Natural killer cell (primary cell): ENCODE measurements around the gene PLXNA4. TPM values are rescaled to one million over a fixed set of nuclear protein-coding genes. Genes with fewer than 3 reads are reported as not detected.

ENCODE experiments used
- ATAC-seq, 3 donors: fragments of 150-1000 bp in 2 of 3; fragments of 200-7000 bp in 1 of 3; cut with Tn5 transposase; 1 replicate in 1 of 3; 2 replicates in 2 of 3; pipeline ENCODE4 v1.10.0; 2021; ENCODE audit warnings: mild to moderate bottlenecking in 2 of 3, moderate library complexity in 2 of 3
- DNase-seq, 2 donors: peaks; one replicate each; pipeline versions ENCODE4 v3.0.0 to v3.0.0-alpha.2; 2013 to 2021; ENCODE audit warnings: mixed read lengths in 1 of 2
- H3K27ac ChIP-seq: one replicate; pipeline ENCODE4 v1.5.1; 2013; ENCODE audit warnings: mild to moderate bottlenecking, low read length
- H3K27me3 ChIP-seq: one replicate; pipeline ENCODE4 v1.6.1; 2013; ENCODE audit warnings: low read length; ENCODE audit not compliant: control insufficient read depth, insufficient read depth
- H3K36me3 ChIP-seq: one replicate; pipeline ENCODE4 v1.6.1; 2013; ENCODE audit warnings: low read length; ENCODE audit not compliant: control insufficient read depth, insufficient read depth
- H3K4me1 ChIP-seq: one replicate; pipeline ENCODE4 v1.6.1; 2013; ENCODE audit warnings: low read length; ENCODE audit not compliant: control insufficient read depth, insufficient read depth
- H3K4me3 ChIP-seq: one replicate; pipeline ENCODE4 v1.5.1; 2013; ENCODE audit warnings: low read length
- H3K9me3 ChIP-seq: one replicate; pipeline ENCODE4 v1.6.1; 2013; ENCODE audit warnings: low read length; ENCODE audit not compliant: control insufficient read depth, insufficient read depth
- H3K27ac Mint-ChIP-seq, 2 donors: one replicate each; pipeline ENCODE4 v1.8.0; 2022; ENCODE audit warnings: mild to moderate bottlenecking in 2 of 2, mixed read lengths in 2 of 2, moderate library complexity in 1 of 2
- H3K27me3 Mint-ChIP-seq, 2 donors: one replicate each; pipeline ENCODE4 v1.8.0; 2022; ENCODE audit warnings: low read depth in 2 of 2, mixed read lengths in 2 of 2
- H3K36me3 Mint-ChIP-seq: one replicate; pipeline ENCODE4 v1.8.0; 2022; ENCODE audit warnings: mixed read lengths
- H3K4me1 Mint-ChIP-seq, 2 donors: one replicate each; pipeline ENCODE4 v1.8.0; 2022; ENCODE audit warnings: mixed read lengths in 2 of 2
- H3K4me3 Mint-ChIP-seq: one replicate; pipeline ENCODE4 v1.8.0; 2022; ENCODE audit warnings: mild to moderate bottlenecking, moderate library complexity, mixed read lengths
- H3K9me3 Mint-ChIP-seq, 2 donors: one replicate each; pipeline ENCODE4 v1.8.0; 2022; ENCODE audit warnings: mixed read lengths in 2 of 2
- WGBS: methylation state at CpG from one replicate; pipeline ENCODE4 v1.1.7; 2013; ENCODE audit warnings: missing lambda C conversion rate; ENCODE audit not compliant: insufficient coverage; 5-methylcytosine and 5-hydroxymethylcytosine counted together
- intact Hi-C: fragments of 100-400 bp; cut with micrococcal nuclease; formaldehyde crosslinking; loops from one replicate; pipeline ENCODE4 v1.14.2; 2022
- total RNA-seq, 4 donors: library from RNA; stranded (reverse); fragments of 120-200 nt in 1 of 4; gene quantifications; one replicate each; pipeline versions ENCODE4 v1.2.3 to v1.2.4, GENCODE V29; 2013 to 2022
- TF ChIP-seq, protein P1 (sequence below): fragments of 200-600 bp; IDR thresholded peaks from one replicate; pipeline ENCODE4 v1.8.0; 2022; ENCODE audit warnings: antibody characterized with exemption

The PLXNA4 gene
- total RNA-seq, 3 donors from 2014 or later (not counting 1 experiment from before 2014, with no cell fraction given), result 5.1 to 15.3 (median 10.9) TPM

DNA sequence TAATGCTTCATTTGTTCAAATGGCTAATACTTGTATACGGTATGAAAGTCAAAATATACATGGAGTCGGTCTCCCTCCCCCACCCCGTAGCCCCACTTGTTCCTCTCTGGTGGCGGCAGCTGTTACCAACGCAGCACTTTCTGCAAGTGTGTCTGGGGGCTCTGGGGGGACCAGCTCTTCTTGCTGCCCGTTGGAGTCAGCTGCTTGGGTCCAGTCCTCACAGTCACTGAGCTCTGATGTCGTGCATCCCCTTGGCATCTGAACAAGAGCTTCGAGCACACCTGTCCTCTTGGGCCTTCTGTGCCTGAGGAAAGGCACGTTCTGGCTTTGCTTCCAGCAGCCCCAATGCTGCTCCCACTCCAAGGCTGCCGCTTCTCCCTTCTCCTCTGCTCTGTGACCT lies 493.1 kb downstream of the PLXNA4 start:
- no peaks in the 10 kb centered on the region for H3K9me3 ChIP-seq
- no peaks in the 10 kb centered on the region for H3K27me3 ChIP-seq
- Mint-ChIP-seq H3K4me1 (no peaks in the 10 kb centered on the region), H3K4me3 (no peak overlapping the region), H3K9me3 (no peaks in the 10 kb centered on the region), H3K27ac (no peak overlapping the region), H3K27me3 (peaks cover 13 to 43% of the 10 kb centered on the region in 2 donors), H3K36me3 (no peaks in the 10 kb centered on the region)
- TF ChIP-seq, protein P1, sequence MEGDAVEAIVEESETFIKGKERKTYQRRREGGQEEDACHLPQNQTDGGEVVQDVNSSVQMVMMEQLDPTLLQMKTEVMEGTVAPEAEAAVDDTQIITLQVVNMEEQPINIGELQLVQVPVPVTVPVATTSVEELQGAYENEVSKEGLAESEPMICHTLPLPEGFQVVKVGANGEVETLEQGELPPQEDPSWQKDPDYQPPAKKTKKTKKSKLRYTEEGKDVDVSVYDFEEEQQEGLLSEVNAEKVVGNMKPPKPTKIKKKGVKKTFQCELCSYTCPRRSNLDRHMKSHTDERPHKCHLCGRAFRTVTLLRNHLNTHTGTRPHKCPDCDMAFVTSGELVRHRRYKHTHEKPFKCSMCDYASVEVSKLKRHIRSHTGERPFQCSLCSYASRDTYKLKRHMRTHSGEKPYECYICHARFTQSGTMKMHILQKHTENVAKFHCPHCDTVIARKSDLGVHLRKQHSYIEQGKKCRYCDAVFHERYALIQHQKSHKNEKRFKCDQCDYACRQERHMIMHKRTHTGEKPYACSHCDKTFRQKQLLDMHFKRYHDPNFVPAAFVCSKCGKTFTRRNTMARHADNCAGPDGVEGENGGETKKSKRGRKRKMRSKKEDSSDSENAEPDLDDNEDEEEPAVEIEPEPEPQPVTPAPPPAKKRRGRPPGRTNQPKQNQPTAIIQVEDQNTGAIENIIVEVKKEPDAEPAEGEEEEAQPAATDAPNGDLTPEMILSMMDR, result no peak
- H3K4me1 ChIP-seq, result no peaks in the 10 kb centered on the region
- no peaks in the 10 kb centered on the region for H3K36me3 ChIP-seq
- H3K27ac ChIP-seq, result no peak overlapping the region
- 79% methylated on average over 10 of the region's 10 CpGs for WGBS
- intact Hi-C loops, result no loop called here
- DNase-seq, result no peak
- no peak overlapping the region for H3K4me3 ChIP-seq
- ATAC-seq, result no peak

DNA sequence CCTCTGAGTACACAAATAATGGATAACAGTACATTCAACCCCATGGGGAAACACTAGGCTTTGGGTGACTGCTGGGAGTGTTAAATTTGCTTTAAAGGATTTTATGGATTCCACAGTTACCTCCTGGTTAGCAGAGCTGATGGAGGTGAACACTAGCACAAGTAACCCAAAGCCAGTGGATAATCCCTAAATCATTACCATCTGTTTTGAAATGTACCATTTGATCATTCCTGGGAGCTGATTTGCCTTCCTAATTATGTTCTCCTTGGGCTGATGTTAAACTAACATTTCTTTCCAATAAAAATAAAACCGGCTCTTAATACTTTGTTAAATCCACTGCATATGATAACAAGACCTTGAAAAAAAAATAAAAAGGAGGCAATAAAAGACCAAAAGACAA lies 493.9 kb downstream of the PLXNA4 start:
- H3K36me3 Mint-ChIP-seq, result no peaks in the 10 kb centered on the region

DNA sequence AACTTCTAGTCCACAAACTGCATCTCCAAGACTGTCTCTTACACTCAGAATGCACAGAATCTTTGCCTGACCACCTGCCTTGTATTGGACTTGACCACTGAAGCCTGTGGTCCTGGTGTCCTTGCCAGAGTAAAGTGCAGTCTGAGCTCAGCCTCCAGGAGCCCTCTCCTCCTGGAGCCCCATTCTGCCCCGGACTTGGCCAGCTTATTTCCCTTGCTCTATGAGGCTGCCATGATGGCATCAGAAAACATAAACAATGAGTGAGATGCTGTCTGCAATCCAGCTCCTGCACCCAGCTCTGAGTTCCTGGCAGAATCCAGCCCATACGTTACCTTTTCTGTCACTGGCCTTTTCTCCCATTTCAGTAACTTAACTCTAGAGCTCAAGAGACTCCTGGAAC lies 494.6 kb downstream of the PLXNA4 start:
- Mint-ChIP-seq H3K4me1 (no peaks in the 10 kb centered on the region), H3K27ac (no peak overlapping the region), H3K27me3 (peaks cover 17 to 51% of the 10 kb centered on the region in 2 donors), H3K36me3 (no peaks in the 10 kb centered on the region), H3K4me3 (no peak overlapping the region), H3K9me3 (no peaks in the 10 kb centered on the region)
- intact Hi-C loops, result no loop called here
- ATAC-seq, result no peak
- no peaks in the 10 kb centered on the region for H3K27me3 ChIP-seq
- TF ChIP-seq, protein P1, result no peak
- DNase-seq, result no peak
- no peak overlapping the region for H3K4me3 ChIP-seq
- H3K27ac ChIP-seq, result no peak overlapping the region
- H3K36me3 ChIP-seq, result no peaks in the 10 kb centered on the region
- no peaks in the 10 kb centered on the region for H3K4me1 ChIP-seq
- WGBS, result 88% methylated on average over 2 of the region's 2 CpGs
- no peaks in the 10 kb centered on the region for H3K9me3 ChIP-seq

More for the DNA sequence above, 493.9 kb downstream of the PLXNA4 start:
- Histone ChIP-seq H3K27ac (no peak overlapping the region), H3K27me3 (no peaks in the 10 kb centered on the region), H3K4me1 (no peaks in the 10 kb centered on the region), H3K4me3 (no peak overlapping the region), H3K9me3 (no peaks in the 10 kb centered on the region), H3K36me3 (no peaks in the 10 kb centered on the region)
- intact Hi-C loops, result no loop called here
- Mint-ChIP-seq H3K9me3 (no peaks in the 10 kb centered on the region), H3K4me1 (no peaks in the 10 kb centered on the region), H3K27me3 (peaks cover 13 to 44% of the 10 kb centered on the region in 2 donors), H3K4me3 (no peak overlapping the region), H3K27ac (no peak overlapping the region)
- ATAC-seq, result no peak
- no peak for DNase-seq
- WGBS, result no CpG with 5 or more reads among the region's 1 CpG
- TF ChIP-seq, protein P1, result no peak

DNA sequence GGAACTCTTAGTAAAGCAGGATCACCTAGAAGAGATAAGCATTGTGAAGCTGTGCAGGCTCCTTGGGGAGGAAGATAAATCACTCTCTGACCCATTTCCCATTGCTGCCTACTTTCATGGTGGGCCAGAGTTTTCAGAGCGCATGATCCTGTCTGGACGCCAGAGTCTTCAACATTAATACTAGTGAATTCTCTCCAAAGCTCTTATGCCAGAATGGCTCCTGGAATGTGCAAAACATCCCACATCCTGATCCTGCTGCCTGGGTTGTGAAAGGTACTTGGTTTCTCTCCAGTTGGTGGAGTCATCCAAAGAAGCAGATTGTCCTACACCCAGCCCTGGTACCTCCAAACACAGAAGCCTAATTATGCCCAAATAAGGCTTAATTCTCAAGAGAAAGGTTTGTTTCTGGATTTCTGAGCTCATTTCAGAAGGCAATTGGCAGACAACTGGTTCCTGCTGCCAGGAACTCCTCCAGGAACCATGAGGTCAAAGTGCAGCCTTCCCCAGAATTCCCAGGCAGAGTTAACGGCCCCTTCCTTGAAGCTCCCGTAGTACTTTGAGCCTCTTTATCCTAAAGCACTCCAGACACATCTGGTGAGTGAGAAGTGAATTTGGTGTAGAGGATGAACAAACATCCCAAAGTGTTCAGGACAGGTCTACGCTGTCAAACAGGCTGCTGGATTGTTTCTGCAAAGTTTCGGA lies 495.2 kb downstream of the PLXNA4 start:
- intact Hi-C loops, result no loop called here
- H3K4me1 Mint-ChIP-seq, result no peaks in the 10 kb centered on the region
- Histone ChIP-seq H3K27ac (no peak overlapping the region), H3K4me3 (no peak overlapping the region), H3K36me3 (no peaks in the 10 kb centered on the region), H3K27me3 (no peaks in the 10 kb centered on the region), H3K9me3 (no peaks in the 10 kb centered on the region), H3K4me1 (no peaks in the 10 kb centered on the region)
- H3K9me3 Mint-ChIP-seq, result no peaks in the 10 kb centered on the region
- WGBS, result 96% methylated on average over 4 of the region's 6 CpGs
- H3K27ac Mint-ChIP-seq, result no peak overlapping the region
- ATAC-seq, result no peak
- DNase-seq, result no peak
- H3K27me3 Mint-ChIP-seq, result peaks cover 23 to 56% of the 10 kb centered on the region in 2 donors
- H3K4me3 Mint-ChIP-seq, result no peak overlapping the region
- TF ChIP-seq, protein P1, result no peak
- H3K36me3 Mint-ChIP-seq, result no peaks in the 10 kb centered on the region
